ENCODE data around the gene UTP15.

UTP15 gene

DNA sequence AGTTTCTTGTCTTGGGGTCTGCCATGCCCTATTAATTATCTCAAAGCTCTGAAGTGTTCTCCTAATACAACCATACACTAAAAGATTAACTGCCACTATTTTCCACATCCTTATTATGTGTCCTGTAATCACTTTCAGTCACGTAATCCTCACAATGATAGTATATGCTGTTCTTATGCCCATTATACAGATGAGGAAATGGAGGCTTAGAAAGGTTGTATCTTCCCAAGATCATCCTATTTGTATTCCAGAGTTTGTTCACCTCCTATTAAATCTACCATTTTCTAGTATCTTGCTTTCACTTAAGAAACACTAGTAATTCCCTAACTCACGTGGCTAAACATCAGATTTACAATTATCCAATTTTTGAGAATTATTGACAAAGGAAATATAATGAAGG lies 57.5 kb downstream of the UTP15 start:
- no peak overlapping the region for H3K4me3 ChIP-seq (ENCODE audit: low read depth in 1 of 2, low read length in 1 of 2)
- H3K27me3 ChIP-seq: peaks cover 47% of the 10 kb centered on the region
- no peak overlapping the region for H3K27ac ChIP-seq
- no peaks in the 10 kb centered on the region for H3K9me3 ChIP-seq
- H3K4me1 ChIP-seq (ENCODE audit: control insufficient read depth in 1 of 2, insufficient read depth in 1 of 2, low read depth in 1 of 2, low read length in 1 of 2): peaks cover 7 to 12% of the 10 kb centered on the region in 2 experiments
- TF ChIP-seq, protein P1, sequence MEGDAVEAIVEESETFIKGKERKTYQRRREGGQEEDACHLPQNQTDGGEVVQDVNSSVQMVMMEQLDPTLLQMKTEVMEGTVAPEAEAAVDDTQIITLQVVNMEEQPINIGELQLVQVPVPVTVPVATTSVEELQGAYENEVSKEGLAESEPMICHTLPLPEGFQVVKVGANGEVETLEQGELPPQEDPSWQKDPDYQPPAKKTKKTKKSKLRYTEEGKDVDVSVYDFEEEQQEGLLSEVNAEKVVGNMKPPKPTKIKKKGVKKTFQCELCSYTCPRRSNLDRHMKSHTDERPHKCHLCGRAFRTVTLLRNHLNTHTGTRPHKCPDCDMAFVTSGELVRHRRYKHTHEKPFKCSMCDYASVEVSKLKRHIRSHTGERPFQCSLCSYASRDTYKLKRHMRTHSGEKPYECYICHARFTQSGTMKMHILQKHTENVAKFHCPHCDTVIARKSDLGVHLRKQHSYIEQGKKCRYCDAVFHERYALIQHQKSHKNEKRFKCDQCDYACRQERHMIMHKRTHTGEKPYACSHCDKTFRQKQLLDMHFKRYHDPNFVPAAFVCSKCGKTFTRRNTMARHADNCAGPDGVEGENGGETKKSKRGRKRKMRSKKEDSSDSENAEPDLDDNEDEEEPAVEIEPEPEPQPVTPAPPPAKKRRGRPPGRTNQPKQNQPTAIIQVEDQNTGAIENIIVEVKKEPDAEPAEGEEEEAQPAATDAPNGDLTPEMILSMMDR (IDR thresholded peaks at IDR 0.05): no peak
- no peaks in the 10 kb centered on the region for H3K36me3 ChIP-seq

- no peak overlapping the region for H3K27ac ChIP-seq
- H3K4me1 ChIP-seq (ENCODE audit: control insufficient read depth in 1 of 2, insufficient read depth in 1 of 2, low read depth in 1 of 2, low read length in 1 of 2): peaks cover 7 to 12% of the 10 kb centered on the region in 2 experiments
- H3K36me3 ChIP-seq: no peaks in the 10 kb centered on the region
- H3K9me3 ChIP-seq: no peaks in the 10 kb centered on the region
- TF ChIP-seq, protein P1 (IDR thresholded peaks at IDR 0.05): no peak
- H3K27me3 ChIP-seq: peaks cover 56% of the 10 kb centered on the region
- no peak overlapping the region for H3K4me3 ChIP-seq (ENCODE audit: low read depth in 1 of 2, low read length in 1 of 2)
These were observed 58.4 kb downstream of the UTP15 start for GRCh38 chr5:73623901-73624404.

- TF ChIP-seq, protein P1 (IDR thresholded peaks at IDR 0.05): no peak
- Histone ChIP-seq H3K36me3 (no peaks in the 10 kb centered on the region), H3K9me3 (no peaks in the 10 kb centered on the region), H3K27ac (no peak overlapping the region), H3K4me3 (ENCODE audit: low read depth in 1 of 2, low read length in 1 of 2) (no peak overlapping the region), H3K27me3 (peaks cover 66% of the 10 kb centered on the region), H3K4me1 (ENCODE audit: control insufficient read depth in 1 of 2, insufficient read depth in 1 of 2, low read depth in 1 of 2, low read length in 1 of 2) (peaks cover 7 to 12% of the 10 kb centered on the region in 2 experiments)
These were observed 59.3 kb downstream of the UTP15 start for GRCh38 chr5:73624888-73625287.

DNA sequence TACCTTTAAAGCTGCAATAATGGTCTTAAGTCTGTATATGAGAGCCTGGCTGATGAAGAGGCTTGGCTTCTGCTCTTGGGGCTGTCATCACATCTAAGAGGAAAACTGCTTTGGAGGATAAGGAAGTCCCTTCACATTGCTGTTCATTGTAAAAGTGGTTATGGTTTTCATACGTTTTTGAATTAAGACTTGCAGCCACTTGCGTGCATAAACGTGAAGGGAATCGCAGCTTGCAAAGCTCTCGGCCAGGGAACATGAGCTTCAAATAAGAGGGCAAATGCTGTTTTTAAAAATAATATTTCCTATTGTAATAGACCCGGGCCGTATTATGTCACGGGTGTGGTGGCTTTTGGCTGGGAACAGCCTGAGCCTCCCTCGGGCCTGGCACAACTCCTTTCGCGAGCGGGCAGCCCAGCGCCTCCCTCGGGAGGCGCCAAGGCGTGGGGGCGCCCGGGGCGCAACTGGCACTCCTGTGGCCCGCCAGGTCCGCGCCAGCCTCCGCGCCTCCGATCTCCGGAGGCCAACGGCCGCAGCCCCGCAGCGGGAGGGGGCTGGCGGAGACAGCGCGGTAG lies 59.9 kb downstream of the UTP15 start:
- H3K27me3 ChIP-seq: peaks cover 71% of the 10 kb centered on the region
- H3K4me1 ChIP-seq (ENCODE audit: control insufficient read depth in 1 of 2, insufficient read depth in 1 of 2, low read depth in 1 of 2, low read length in 1 of 2): peaks cover 7 to 12% of the 10 kb centered on the region in 2 experiments
- TF ChIP-seq, protein P1 (IDR thresholded peaks at IDR 0.05): no peak
- H3K27ac ChIP-seq: no peak overlapping the region
- H3K36me3 ChIP-seq: no peaks in the 10 kb centered on the region
- no peaks in the 10 kb centered on the region for H3K9me3 ChIP-seq
- H3K4me3 ChIP-seq (ENCODE audit: low read depth in 1 of 2, low read length in 1 of 2): peak overlapping the region in 1 of 2 experiments; percentile 34

DNA sequence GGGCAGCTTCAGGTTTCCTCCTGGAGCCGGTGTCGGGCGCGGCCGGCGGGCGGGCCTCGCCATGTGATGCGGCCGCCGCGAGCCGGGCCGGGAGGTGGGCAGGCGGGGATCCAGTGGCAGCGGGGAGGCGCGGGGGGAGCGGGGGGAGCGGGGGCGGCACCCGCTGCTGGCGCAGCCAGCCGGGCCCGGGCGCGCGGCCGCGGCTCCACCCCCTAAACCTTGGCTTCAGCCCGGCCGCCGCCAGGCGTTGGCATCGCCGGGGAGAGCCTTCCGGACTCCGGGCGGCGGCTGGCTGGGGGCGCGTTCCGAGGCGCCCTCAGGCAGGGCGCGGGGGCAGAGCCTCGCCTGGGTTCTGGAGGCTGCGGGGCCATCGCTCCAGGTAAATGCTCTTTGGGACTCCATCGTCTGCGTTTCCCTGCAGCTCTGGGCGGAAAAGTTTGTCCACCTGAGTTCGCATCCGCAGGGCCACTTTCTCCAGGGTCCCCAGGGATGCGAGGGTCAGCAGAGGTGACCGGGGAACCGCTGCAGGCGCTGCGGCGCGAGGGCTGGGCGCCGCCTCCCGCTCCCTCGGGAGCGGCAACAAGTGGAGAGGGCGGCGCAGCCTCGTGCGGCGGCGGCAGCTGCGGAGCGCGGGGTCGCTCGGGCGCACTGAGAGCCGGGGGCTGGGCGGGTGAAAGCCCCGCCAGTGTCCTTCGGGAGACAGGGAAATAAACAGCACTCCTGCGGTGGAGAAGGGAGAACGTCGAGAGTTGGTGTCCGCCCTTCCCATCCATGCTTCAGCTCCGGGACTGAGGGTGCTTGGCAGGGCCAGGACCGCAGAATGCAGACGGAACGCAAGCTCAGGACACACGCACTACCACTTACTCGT lies 60.6 kb downstream of the UTP15 start, which contains the start of gene ARHGEF28:
Gene ARHGEF28, plus strand, starts transcription at position 253 of the 868 bp plus-strand sequence. CDS start 58,656 bp downstream, outside the sequence.
- Histone ChIP-seq H3K4me1 (ENCODE audit: control insufficient read depth in 1 of 2, insufficient read depth in 1 of 2, low read depth in 1 of 2, low read length in 1 of 2) (peaks cover 7 to 12% of the 10 kb centered on the region in 2 experiments), H3K36me3 (no peaks in the 10 kb centered on the region), H3K9me3 (no peaks in the 10 kb centered on the region), H3K27me3 (peaks cover 79% of the 10 kb centered on the region), H3K27ac (no peak within 1 kb of the TSS), H3K4me3 (ENCODE audit: low read depth in 1 of 2, low read length in 1 of 2) (peak within 1 kb of the TSS in 1 of 2 experiments; percentile 44)
- TF ChIP-seq, protein P1 (IDR thresholded peaks at IDR 0.05): no peak

All from neutrophil (primary cell).